DMS 273 treated with DMSO at 0.1 percent for 48 hours (cell line): Measurements from ENCODE around the gene SLC36A1.
"Not testable (repeated sequence)": the region's sequence is repeated elsewhere in the genome, so short reads cannot be mapped to it uniquely, and the experiment has no call there.

Experiments used
- DNase-seq: peaks from one replicate; lab custom pipeline; 2025; lab: John Stamatoyannopoulos, UW

Gene SLC36A1

DNA sequence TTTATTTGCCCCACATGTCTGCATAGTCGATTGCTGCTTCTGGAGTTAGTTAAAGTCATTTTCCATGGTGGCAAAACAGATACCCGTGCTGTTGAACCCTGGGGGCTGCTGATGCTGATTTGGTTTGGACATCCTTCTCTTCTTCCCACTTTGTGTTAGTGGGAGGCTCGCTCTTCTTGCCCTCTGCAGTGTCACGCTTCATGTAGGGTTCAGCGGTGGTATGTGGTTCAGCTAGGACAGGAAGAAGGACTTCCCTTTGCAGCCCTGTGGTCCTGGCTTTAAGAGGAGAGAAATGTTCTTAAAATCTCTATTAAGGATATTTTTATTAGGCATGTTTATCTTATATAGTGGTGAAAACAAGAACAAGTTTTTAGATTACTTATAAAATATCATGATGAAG lies 36.2 kb downstream of the SLC36A1 start:
- DNase-seq: no peak

GRCh38 chr5:151487544-151487943 lies 40.1 kb downstream of the SLC36A1 start:
- no peak for DNase-seq

DNA sequence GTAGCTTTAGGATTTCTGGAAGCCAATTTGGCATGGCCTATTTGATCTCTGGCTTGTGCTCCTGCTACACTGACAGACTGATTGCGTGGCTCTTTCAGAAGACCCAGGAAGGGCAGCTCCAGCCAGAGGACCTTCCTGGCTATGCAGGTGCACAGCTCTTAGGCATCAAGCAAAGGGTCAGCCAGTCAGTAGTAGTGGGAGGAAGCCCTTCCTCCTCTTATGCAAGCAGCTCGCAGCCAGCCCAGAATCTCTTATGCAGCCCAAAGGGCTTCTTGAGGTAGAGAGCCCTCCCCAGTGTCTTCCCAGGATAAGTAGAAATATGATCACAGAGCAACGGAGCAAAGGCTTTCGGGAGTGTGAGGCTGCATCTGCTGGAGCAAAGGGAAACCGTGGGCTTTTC lies 43.2 kb downstream of the SLC36A1 start:
- no peak for DNase-seq

GRCh38 chr5:151491062-151491461 lies 43.7 kb downstream of the SLC36A1 start:
- DNase-seq: no peak

GRCh38 chr5:151492729-151493128 lies 45.3 kb downstream of the SLC36A1 start:
- no peak for DNase-seq

- no peak for DNase-seq
These were observed 46.3 kb downstream of the SLC36A1 start for GRCh38 chr5:151493665-151494064.

DNA sequence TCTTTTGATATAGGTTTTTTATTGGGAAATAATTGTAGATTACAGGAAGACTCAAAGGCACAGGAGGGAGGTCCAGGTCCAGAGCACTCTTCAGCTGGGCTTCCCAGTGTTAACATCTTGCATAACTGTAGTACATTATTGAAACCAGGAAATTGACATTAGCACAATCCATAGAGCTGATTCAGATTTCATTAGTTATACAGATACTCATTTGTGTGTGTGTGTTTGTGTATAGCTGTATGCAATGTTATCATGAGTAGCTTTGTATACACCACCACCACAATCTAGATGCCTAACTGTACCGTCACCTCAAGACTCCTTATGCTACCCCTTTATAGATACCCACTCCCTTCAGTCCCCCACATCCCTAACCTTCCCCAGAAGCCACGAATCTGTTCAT lies 47.9 kb downstream of the SLC36A1 start:
- no peak for DNase-seq

- DNase-seq: no peak
These were observed 48.7 kb downstream of the SLC36A1 start for GRCh38 chr5:151496041-151496484.

GRCh38 chr5:151497391-151498002 lies 50.1 kb downstream of the SLC36A1 start:
- no peak for DNase-seq

DNA sequence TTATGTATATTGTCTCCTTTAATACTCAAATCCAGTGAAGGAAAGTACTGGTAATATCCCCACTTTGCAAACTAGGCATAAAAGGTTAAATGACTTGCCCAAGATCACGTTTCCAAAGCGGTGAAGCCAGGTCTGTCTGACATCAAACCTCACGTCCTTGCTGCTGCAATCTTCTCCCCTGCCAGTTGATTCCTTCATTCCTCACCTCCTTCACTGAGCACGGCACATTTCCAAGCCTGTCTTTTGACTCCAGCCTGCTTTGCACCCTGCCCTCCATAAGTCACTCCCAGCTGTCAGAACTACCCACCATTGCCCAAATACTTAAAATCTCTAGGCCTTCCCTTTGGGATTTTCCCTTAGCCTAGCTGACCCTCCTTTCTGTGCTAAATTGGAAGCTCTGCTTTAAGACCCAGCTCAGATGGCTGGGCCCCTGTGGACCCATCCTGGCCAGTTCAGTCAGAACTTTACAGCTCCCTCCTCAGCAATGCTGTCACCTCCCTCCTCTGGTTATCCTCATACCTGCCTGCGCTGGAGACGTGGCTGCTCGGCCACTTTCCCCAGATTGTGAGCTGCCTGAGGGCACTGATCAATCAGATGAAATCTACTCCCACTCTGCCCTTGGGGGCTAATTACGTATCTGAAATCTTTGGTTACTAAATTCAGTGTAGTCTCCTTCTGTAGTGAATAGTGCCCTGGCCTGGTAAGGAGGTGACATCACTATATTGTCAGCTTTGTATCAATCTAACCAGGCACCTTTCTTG lies 51.2 kb downstream of the SLC36A1 start:
- DNase-seq: no peak

DNA sequence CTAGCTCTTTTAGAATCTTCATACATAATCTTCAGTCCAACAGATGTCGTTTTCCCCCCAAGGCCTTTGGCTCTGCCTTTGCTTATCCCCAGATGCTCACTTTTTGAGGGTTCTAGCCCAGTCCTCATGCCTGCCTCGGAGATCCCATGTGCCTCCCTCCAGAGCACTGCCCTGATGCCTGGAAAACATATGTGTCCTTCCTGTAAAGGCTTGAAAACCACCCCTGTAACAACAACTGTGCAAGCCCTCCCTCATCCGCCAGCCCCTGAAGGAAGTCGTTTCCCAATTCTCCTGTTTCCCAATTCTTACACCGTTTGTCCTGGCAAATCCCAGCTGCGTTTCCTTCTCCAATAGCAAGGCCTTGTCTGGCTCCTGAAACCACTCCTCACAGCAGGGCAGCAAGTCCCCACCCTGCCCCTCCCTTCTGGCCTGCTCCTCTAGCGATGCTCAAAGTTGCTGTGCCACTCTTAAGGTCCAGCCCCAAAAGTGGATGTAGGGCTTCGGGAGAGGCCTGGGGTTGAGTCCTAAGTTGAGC lies 52.2 kb downstream of the SLC36A1 start:
- DNase-seq: no peak

GRCh38 chr5:151504006-151504405 lies 56.6 kb downstream of the SLC36A1 start:
- DNase-seq: no peak

DNA sequence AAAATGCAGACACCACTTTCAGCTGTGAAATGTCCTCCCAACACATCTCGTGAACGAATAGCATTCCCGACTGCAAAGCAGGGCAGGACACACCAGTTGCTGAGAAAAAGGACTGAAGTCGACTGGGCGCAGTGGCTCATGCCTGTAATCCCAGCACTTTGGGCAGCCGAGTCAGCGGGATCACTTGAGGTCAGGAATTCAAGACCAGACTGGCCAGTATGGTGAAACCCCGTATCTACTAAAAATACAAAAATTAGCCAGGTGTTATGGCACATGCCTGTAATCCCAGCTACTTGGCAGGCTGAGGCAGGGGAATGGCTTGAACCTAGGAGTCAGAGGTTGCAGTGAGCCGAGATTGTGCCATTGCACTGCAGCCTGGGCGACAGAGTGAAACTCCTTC lies 60.9 kb downstream of the SLC36A1 start:
- not testable (repeated sequence) for DNase-seq

DNA sequence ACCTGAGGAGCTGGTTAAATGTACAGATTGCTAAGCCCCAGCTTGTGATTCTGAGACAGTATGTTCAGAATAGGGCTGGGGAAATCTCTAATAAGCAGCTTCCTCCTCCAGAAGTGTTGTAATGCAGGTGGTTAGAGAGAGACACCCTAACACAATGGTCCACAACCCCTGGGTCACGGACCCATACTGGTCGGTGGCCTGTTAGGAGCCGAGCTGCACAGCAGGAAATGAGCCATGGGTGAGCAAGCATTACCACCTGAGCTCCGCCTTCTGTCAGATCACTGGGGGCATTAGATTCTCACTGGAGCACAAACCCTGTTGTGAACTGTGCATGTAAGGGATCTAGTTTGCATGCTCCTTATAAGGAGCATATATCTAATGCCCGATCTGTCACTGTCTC lies 61.8 kb downstream of the SLC36A1 start:
- DNase-seq: no peak

DNA sequence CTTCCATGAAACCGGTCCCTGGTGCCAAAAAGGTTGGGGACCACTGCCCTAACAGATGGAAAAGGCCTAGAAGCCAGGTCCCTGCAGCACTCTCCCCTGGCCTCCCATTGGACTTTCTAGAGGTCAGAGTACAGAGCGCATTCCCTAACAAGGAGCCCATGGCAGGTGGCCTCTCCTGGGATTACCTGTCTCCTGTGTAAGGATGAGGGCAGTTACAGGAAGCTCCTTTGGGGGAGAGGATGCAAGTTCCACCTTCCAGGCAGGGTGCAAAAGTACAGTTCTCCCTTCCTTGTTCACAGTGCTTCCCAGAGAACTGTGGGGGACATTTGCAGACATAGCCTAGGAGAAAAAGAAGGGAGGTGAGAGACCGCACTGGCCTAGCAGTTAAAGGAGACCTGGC lies 62.4 kb downstream of the SLC36A1 start:
- no peak for DNase-seq

- DNase-seq: no peak
These were observed 69.9 kb downstream of the SLC36A1 start for GRCh38 chr5:151517122-151517920.

GRCh38 chr5:151520294-151520693 lies 72.9 kb downstream of the SLC36A1 start:
- no peak for DNase-seq

DNA sequence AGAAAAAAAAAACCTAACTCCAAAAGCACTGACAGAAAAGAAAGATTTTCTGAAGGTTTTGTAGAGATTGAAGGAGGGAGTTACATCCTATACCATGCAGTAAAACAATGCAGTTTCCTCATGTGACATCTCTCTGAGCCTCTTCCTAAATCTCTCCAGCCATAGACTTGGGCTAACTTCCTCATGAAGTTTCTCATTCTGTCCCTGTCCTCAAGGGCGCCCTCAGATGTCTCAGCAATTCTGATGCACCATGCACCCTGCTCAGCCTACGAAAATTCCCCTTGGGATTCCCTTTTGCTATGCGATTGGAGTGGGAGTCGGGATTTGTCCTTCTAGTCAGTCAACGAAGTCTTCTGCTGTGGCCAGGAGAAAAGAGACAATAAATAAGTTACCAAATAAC lies 74.8 kb downstream of the SLC36A1 start:
- DNase-seq: no peak

DNA sequence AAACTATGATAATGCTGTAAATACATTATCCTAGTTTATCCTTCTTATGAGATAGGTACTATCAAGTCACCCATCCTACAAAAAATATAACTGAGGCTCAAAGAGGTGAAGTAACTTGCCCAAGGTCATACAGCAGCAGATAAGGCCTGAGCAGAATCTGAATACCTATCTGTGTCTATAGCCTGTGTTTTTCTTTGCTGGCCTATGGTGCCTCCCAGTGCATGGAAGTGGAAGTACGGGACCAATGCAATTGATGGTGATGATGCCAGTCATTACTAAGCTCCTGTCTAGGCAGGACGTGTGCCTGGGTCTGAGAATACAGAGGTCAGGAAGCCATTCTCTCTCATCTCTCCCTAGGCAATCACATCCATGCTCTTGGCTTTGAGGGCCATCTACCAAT lies 75.9 kb downstream of the SLC36A1 start:
- no peak for DNase-seq

DNA sequence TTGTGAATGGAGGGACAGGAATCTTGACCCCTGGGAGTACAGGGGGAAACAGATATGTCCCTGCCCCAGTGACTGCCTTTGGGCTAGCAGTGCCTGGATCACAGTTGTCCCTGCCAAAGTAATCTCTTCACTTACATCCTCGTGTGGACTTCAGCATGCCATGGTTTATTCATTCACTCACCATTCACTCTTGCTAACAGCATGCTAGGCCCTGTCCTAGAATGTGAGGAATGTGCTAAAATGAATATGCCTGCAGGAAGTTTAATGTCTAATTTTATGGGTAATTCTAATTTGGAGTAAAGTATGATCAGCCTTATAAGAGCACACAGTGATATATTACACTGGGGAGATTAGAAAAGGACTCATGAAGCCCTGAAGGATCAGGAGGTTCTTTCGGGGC lies 80.8 kb downstream of the SLC36A1 start:
- DNase-seq: no peak

GRCh38 chr5:151528996-151529395 lies 81.6 kb downstream of the SLC36A1 start:
- no peak for DNase-seq

DNA sequence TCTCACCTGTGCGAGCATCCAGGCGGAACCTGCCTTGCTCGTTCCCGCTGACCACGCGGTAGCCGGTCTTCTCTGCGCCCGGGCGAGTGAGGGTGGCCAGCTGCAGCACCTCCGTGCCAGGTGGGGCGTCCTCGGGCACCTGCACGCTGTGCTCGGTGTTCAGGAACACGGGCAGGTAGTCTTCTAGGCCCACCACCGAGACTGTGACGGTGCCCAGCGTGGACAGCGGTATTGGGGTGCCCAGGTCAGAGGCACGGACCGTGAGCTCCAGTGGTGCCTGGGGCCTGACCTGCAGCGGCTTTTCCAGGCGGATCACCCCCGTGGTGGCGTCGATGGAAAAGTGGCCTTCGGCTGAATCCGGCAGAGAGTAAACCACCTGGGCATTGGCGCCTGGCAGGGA lies 84.2 kb downstream of the SLC36A1 start:
- no peak for DNase-seq

- DNase-seq: no peak
These were observed 85.0 kb downstream of the SLC36A1 start for GRCh38 chr5:151532416-151532815.
